Astrocyte of the spinal cord (primary cell): ENCODE data around the gene ABCA2.
A peak's percentile ranks its signal among the peaks of the same experiment; 100 is the strongest.

Experiments used
- DNase-seq: peaks from one replicate; pipeline ENCODE4 v3.0.0; 2011; ENCODE audit warnings: low read depth, low spot score
- H3K4me3 ChIP-seq: 2 replicates; pipeline ENCODE4 v1.5.1; 2011; ENCODE audit warnings: low read depth, mild to moderate bottlenecking, low read length, moderate library complexity
- in situ Hi-C: cut with HindIII; loops from 2 replicates; pipeline ENCODE4 v1.10.0; 2017; ENCODE audit warnings: low sequenced_read_pairs
- TF ChIP-seq, protein P1 (sequence below): IDR thresholded peaks from 2 replicates; pipeline ENCODE4 v1.5.1; 2012; ENCODE audit warnings: low read depth, mild to moderate bottlenecking, low read length, inconsistent platforms

ABCA2 gene

GRCh38 chr9:137049544-137050449 is 21.8 kb upstream of the ABCA2 start:
- peak; percentile 23 for DNase-seq
- H3K4me3 ChIP-seq, result no peak overlapping the region
- TF ChIP-seq, protein P1, sequence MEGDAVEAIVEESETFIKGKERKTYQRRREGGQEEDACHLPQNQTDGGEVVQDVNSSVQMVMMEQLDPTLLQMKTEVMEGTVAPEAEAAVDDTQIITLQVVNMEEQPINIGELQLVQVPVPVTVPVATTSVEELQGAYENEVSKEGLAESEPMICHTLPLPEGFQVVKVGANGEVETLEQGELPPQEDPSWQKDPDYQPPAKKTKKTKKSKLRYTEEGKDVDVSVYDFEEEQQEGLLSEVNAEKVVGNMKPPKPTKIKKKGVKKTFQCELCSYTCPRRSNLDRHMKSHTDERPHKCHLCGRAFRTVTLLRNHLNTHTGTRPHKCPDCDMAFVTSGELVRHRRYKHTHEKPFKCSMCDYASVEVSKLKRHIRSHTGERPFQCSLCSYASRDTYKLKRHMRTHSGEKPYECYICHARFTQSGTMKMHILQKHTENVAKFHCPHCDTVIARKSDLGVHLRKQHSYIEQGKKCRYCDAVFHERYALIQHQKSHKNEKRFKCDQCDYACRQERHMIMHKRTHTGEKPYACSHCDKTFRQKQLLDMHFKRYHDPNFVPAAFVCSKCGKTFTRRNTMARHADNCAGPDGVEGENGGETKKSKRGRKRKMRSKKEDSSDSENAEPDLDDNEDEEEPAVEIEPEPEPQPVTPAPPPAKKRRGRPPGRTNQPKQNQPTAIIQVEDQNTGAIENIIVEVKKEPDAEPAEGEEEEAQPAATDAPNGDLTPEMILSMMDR, result peak; percentile 63
- in situ Hi-C loops, result loop anchor here (25.0 kb wide), 1 partner anchor 112 kb away; the partner anchor contains the start of genes C8G and FBXW5

GRCh38 chr9:137048655-137049543 is 20.9 kb upstream of the ABCA2 start:
- no peak for DNase-seq
- in situ Hi-C loops, result loop anchor here (25.0 kb wide), 1 partner anchor 112 kb away; the partner anchor contains the start of genes C8G and FBXW5
- no peak overlapping the region for H3K4me3 ChIP-seq
- TF ChIP-seq, protein P1, result no peak

GRCh38 chr9:137046088-137046787 is 18.2 kb upstream of the ABCA2 start, which contains the start of gene NPDC1:
Gene NPDC1 (minus strand): TSS chr9:137046177. CDS start chr9:137045989, 188 bp downstream.
- DNase-seq, result peak; percentile 62
- peak within 1 kb of the TSS; percentile 47 for H3K4me3 ChIP-seq
- in situ Hi-C loops, result loop anchor here (25.0 kb wide), 1 partner anchor 109 kb away; the partner anchor contains the start of genes C8G and FBXW5
- TF ChIP-seq, protein P1, result peak; percentile 96

GRCh38 chr9:137045294-137046087 is 17.5 kb upstream of the ABCA2 start:
- TF ChIP-seq, protein P1, result no peak
- DNase-seq, result peak; percentile 38
- H3K4me3 ChIP-seq, result peak overlapping the region; percentile 47
- in situ Hi-C loops, result loop anchor here (25.0 kb wide), 1 partner anchor 108 kb away; the partner anchor contains the start of genes C8G and FBXW5

DNA sequence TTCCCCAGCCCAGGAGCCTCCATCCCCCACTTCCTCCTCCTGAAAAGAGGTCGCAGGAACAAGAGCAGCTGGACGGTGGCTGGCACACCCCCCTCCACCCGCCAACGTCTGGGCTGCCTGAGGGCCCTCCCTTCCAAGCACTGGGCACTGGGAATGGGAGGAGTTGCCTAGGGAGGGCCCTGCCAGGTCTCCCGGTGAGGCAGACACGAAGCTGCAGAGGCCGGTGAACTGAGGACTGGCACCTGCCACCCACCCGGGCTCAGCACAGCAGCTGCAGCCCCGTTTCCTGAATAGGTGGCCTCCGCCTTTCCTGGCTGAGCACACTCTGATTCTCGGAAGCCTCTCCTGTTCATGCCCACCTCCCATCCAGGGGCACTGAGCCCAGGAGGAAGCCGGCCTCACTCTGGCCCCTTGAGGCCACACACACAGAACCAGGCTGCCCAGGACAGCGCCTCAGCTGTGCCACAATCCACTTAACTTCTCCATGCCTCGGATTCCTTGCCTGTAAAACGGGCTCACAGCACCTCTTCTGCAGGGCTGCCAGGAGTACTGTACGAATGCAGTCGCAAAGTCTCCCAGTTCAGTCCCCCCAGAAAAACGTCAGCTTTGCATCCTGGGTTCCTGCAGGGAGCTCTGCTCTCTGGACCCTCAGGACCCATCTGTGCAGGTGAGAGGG is 16.6 kb upstream of the ABCA2 start:
- in situ Hi-C loops, result loop anchor here (25.0 kb wide), 1 partner anchor 107 kb away; the partner anchor contains the start of genes C8G and FBXW5
- H3K4me3 ChIP-seq, result peak overlapping the region; percentile 45
- DNase-seq, result no peak
- TF ChIP-seq, protein P1, result no peak
